Activated T-cell treated with anti-CD3 and anti-CD28 coated beads for 4 hours (primary cell): Measurements from ENCODE around the gene EPHA6.

Experiments
- DNase-seq: peaks from one replicate; pipeline ENCODE4 v3.0.0-alpha.2; 2020

EPHA6 gene

DNA sequence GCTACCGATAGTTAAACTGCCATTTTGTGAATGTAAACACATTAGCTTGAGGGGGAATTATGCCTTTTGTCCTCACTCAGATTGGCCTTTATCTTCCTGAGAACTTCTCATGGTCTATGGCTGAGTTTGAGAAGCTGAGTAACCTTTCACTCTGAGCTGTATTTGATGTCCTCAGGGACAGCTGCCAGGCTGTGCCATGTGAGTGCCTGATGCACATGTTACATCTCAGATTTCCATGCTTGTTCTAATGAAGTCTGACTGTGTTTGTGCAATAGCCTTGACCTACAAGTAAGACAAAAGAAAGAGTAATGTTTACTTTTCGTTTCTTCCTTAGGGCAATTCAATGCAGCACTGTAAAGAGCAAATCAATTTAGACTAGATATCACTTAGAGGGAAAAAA, 906.0 kb downstream of the EPHA6 start:
- DNase-seq = no peak

DNA sequence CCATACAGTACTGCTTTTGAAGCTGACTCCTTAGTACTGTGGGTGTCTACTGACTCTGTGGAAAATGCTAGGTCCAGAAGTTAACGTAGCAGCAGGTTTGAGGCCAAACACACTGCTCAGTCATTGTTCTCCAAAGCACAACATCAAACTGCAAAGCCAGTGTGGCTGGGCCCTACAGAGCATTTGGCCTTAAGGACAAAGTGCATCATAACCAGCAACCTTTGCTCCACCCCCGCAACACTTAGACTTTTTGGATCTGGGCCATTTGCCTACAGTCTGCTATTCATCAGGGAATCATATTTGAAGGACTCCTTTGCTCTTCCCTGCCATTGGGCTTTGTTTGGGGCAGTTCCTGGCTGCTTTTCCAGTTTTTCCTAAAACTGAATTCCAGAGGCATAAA, 907.1 kb downstream of the EPHA6 start:
- no peak for DNase-seq

DNA sequence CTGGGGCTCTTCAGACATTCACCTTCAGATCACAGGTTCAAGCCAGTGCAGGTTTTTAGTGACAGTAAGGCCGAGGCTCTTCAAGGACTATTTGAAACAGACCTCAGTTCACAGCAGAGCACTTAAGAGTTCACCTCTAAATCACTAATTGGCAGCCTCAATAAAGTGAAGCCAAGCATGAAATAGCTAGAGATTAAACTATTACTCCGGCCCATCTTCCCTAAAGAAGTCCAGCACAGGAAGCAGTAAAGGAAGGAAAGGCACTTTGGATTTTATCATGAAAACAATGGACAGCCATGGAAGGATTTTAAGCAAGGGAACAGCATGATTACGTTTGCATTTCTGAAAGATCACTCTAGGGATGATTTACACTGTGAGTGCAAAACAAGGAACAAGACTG, 922.5 kb downstream of the EPHA6 start:
- no peak for DNase-seq

DNA sequence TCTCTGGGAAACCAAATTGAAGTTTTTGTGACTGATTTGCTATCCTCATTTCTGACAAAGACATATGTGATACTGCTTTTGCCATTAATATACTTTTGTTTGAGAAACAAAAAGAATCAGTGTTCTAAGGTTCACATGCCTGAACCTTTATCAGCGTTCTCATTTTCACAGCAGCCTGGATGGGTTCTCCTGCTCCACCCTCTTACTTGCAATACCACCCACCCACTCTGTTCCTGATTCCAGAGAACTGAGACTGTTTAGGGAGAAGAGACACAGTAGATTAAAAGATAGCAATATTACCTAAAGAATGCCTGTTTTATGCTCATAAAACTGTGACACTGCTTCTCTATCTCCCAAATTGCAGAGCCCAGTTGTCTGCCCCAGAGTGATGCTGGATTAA, 924.4 kb downstream of the EPHA6 start:
- DNase-seq = no peak

DNA sequence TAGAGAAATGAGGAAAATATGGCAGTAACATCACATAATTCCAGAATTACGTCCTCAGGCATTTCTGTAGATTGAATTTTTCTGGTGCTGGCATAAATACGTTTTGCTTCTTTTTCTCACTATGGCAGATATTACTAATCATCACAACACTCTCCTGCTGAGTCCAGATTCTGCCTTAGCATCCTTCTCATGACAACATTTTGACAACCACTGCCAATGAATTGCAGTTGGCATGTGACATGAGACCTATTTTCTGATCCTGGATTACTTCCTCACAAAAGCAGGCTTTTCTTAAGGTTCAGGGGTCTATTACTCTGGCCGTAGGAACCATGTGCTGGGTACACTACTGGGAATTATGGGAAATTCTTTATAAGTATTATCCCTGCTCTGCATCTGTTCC, 927.6 kb downstream of the EPHA6 start:
- no peak for DNase-seq

DNA sequence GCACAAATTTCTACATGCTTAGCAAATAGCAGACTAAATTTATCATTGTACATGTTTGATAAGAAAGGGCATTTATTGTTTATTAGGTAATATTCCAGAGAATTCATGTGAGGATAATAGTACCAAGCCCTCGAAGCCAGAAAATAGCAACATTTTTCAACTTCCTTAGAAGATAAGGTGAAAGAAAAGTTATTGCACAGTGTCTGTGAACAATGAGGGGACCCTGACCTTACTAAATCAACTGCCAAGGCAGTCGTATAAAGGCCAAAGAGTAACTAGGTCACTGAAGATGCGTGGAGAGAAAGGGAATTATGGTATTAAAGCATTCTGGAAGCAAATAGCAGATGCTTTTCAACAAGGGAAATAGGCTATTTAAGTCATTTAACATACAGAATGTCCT, 929.9 kb downstream of the EPHA6 start:
- DNase-seq = no peak

DNA sequence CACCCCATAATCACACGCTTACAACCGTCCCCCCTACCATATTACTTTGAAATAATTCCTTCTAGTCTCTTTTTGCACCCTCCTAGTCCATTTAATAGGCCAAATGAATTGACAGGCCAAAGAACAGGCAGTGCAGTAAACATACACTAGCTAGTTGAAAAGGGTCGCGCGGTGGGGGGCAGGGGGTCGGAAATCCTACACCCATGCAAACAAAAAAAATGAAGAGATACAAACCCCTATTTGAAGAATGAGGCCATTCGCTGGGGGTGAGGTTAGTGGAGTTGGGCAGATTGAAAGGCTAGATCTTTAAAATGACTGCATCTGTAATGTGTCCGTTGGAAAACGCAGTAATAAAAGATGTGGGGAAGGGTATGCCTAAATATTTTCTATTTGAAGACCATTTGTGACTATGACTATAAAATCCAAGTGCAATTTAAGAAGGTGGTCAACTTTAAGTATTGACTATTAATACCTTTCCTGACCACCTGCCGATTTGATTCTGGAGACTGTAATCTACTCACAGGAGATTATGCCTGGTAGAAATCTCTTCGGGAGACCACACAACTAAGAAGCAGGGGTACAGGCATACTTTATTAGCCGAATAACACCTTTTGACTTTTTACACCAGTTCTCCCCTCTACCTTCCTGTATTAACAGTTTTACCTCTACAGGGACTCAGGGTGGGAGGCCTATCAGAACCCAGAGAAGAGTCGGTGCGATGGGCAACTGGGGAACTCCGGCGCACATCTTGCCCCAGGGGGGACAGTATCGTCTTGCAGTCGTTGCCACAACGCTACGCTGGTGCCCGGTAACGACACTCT, 949.4 kb downstream of the EPHA6 start:
- DNase-seq = no peak

DNA sequence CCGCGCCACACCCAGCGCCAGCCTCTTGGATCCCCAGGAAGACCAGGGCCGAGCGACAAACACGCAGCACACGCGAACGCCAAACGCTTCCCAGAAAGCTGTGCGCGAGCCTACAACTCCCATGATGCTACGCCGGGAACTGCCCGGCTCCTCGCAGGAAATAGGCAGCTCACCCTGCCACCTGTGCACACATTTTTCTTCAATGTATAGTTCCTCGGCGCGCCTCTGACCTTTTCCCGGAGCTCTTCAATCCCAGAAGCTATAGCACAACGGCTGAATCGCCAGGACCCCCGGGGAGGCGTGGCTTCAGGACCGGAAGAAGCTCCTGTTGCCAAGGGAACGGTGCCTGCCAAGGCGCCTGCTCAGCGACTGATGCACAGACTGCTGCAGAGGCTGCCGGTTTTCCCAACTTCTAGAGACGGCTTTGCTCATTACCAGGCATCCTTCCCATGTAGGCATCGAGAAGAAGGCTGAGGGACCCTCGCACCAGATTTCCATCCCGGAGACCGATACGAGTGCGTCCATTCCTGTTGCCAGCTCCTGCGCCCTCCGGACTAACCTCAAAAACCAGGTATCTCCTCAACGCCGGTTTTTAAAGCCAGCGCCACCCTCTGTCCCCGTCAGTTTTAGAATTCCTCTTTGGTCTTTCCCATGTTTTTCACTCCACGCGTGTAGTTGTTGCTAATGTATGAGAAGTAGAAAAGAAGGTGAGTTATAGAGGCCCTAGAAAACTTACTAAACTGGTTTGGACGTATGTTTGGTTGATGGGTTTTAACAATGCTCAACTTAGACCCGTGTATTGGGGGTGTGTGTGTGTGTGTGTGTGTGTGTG, 950.2 kb downstream of the EPHA6 start, which contains the start of gene ARL6:
Gene ARL6 (plus strand): TSS at position 352 of the 832 bp plus-strand sequence. CDS start 3,350 bp downstream, outside the sequence.
- peak; percentile 51 for DNase-seq

DNA sequence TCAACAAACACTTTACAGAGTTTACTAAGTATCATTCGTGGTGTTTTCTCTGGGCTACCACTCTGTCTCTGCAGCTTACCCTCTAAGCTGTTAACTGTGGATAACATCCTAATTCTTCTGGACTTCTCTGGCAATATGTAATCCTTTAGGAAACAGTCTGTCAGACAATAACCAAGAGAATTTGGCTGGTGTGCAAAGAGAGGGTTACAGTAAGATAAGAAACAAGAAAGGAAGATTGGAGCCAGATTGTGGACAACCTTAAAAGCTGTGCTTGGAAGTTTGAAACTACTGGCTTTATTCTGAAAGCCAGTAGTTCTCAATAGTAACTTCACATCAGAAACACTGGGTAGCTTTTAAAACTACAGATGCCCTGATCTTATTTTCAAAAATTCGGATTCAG, 950.9 kb downstream of the EPHA6 start:
- DNase-seq = no peak

DNA sequence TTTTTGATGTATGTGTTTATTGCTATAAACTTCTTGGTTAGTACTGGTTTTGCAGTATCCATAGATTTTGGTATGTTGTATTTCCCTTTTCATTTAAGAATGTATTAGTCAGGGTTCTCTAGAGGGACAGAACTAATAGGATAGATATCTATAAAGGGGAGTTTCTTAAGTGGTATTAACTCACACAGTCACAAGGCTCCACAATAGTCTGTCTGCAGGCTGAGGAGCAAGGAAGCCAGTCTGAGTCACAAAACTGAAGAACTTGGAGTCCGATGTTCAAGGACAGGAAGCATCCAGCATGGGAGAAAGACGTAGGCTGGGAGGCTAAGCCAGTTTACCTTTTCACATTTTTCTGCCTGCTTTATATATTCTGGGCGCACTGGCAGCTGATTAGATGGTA, 958.5 kb downstream of the EPHA6 start:
- DNase-seq = no peak

DNA sequence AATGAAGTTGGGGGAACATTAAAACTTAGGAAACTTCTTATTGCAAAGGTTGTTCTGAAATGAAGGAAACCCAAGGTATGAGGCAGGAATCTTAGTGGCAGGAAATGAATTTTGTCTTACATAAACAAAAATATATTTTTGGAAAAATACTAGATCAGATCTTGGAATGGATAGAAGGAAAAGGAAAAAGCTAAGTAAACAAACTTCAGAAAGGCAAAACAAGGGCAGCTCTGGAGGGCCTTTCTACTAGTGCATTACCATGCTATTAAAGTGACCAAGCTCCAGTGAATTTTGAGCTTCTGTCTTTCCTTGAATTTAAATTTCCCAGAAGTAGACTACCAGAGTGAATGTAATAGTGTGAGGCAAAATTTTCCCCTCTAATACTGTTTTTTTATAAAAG, 963.8 kb downstream of the EPHA6 start:
- no peak for DNase-seq

DNA sequence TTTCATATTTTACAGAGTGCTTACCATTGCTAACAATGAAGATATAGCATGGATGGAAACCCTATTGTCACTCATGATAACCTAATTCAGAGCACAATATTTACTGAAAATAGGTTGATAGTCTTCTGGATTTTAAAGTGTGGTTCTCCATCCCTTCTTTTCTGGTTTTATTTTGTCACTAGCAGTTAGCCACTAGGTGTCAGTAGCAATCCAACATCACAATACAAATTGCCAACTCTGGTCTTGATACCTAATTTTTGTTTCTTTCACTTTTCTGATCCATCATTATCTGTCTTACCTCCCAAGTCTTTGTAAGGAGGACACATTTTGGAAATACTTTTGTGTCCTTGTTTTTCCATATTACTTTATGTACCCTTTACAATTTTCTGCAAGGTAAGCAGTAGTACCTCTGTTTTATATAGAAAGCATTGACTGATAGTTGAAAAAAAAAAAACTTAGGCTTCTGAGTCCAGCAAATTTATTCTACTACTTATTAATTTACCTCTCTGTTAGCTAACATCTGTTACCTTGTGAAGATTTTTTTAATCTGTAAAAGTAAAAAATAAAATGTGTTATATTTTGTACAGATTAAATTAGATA, 979.1 kb downstream of the EPHA6 start:
- DNase-seq = no peak

DNA sequence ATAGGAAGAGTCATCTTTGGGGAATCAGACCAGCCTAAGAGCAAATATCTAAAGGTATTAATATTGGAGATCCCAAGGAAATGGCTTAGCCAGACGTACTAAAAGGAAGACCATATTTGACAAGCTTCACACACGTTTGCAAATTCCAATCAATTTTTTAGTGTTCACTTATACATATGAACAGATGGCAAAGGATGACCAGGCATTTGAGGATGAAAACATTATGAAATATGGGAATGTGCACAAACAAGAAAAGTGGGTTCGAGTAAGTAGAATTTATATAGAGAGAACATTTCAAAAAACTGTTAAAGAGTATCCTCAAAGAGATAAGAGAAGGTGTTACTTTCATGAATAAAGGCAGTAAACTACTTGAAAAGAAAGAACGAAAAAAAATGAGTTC, 981.6 kb downstream of the EPHA6 start:
- no peak for DNase-seq
